Activated CD4-positive, alpha-beta memory T cell treated with anti-CD3 and anti-CD28 coated beads for 36 hours (primary cell): ENCODE measurements around the gene SFT2D2. TPM values are rescaled to one million over a fixed set of nuclear protein-coding genes. Genes with fewer than 3 reads are reported as not detected.

Source experiments
- CTCF ChIA-PET: fragments of 350-600 bp; sonication (Branson Sonifier 250); formaldehyde crosslinking; loops from one replicate; lab custom pipeline; 2021; ENCODE audit warnings: antibody characterized with exemption, inconsistent platforms; lab: Charles Lee
- POLR2A ChIA-PET: fragments of 350-600 bp; sonication (Branson Sonifier 250); formaldehyde crosslinking; loops from one replicate; lab custom pipeline; 2021; ENCODE audit warnings: antibody characterized with exemption; lab: Charles Lee
- DNase-seq: peaks from one replicate; pipeline ENCODE4 v3.0.0-alpha.2; 2020
- H3K27ac Mint-ChIP-seq: one replicate; pipeline ENCODE4 v1.8.0; 2021; ENCODE audit warnings: mixed read lengths
- H3K27me3 Mint-ChIP-seq: one replicate; pipeline ENCODE4 v1.8.0; 2021; ENCODE audit warnings: mixed read lengths
- H3K36me3 Mint-ChIP-seq: one replicate; pipeline ENCODE4 v1.8.0; 2021; ENCODE audit warnings: mixed read lengths
- H3K4me1 Mint-ChIP-seq: one replicate; pipeline ENCODE4 v1.8.0; 2021; ENCODE audit warnings: low read depth, mixed read lengths
- H3K4me3 Mint-ChIP-seq: one replicate; pipeline ENCODE4 v1.8.0; 2021; ENCODE audit warnings: mild to moderate bottlenecking, mixed read lengths
- H3K9me3 Mint-ChIP-seq: one replicate; pipeline ENCODE4 v1.8.0; 2021; ENCODE audit warnings: mixed read lengths
- intact Hi-C: fragments of 100-400 bp; cut with micrococcal nuclease; formaldehyde crosslinking; loops from one replicate; pipeline ENCODE4 v1.15.1; 2023
- total RNA-seq, 2 experiments: library from RNA; stranded (reverse); gene quantifications; one replicate each; pipeline ENCODE4 v1.2.3, GENCODE V29; 2021

SFT2D2 gene
- total RNA-seq, 2 experiments from 2014 or later = 52.3 to 52.9 TPM

DNA sequence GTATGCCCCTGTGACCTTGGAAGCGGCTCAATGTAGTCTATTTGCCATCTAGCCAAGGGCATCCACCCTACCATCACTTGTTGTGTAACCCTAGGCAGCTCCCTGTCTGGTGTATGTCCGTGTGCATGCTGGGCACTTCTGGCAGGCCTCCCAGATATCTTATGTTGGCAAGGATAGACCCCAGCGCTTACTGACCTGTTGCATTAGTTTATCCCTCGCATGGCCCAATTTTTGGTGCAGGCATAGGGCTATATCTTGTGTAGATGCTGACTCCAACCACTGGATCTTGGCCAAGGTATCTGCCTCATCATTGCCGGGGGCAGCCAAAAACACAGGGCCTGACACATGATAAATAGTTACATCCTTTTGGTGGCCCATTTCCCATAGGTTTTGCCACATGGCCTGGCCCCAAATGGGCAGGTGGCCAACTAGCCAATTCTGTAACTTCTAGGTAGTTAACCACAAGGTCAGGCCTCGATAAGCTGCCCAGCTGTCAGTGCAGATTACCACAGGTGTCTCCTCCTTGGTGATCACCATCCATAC is 40.9 kb downstream of the SFT2D2 start:
- no peaks in the 10 kb centered on the region for H3K27me3 Mint-ChIP-seq
- H3K4me1 Mint-ChIP-seq = peaks cover under 1% of the 10 kb centered on the region
- DNase-seq = no peak
- H3K9me3 Mint-ChIP-seq = peaks cover 2% of the 10 kb centered on the region
- ChIA-PET CTCF (interaction anchor here (0.5 kb wide), 1 partner anchor 76 kb away, joined by 3 read pairs; no protein-coding TSS in a partner anchor), POLR2A (no interaction called here)
- H3K36me3 Mint-ChIP-seq = peaks cover 17% of the 10 kb centered on the region
- intact Hi-C loops = no loop called here
- no peak overlapping the region for H3K27ac Mint-ChIP-seq
- H3K4me3 Mint-ChIP-seq = no peak overlapping the region

DNA sequence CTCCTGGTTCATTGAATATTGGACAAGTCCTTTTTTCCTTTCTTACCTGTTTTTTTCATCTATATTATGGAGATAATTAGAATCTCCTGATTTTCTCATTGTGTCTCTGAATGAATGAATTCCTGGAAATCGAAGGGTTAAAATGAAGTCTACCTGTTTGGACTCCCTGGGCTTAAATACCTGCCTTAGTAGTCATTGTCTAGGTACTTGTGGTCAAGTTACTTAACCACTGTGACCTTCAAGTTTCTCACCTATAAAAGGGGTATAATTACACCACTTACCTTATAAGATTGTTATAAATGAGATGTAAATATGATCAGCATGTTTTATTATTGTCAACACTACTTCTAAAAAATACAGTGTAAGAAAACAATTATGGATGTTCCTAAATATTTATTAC is 45.8 kb downstream of the SFT2D2 start:
- Mint-ChIP-seq H3K9me3 (peaks cover 3% of the 10 kb centered on the region), H3K27ac (no peak overlapping the region), H3K36me3 (peaks cover 5% of the 10 kb centered on the region), H3K4me3 (no peak overlapping the region), H3K27me3 (no peaks in the 10 kb centered on the region), H3K4me1 (peaks cover 2% of the 10 kb centered on the region)
- no peak for DNase-seq
- intact Hi-C loops = no loop called here
- POLR2A ChIA-PET = no interaction called here
- CTCF ChIA-PET = no interaction called here

DNA sequence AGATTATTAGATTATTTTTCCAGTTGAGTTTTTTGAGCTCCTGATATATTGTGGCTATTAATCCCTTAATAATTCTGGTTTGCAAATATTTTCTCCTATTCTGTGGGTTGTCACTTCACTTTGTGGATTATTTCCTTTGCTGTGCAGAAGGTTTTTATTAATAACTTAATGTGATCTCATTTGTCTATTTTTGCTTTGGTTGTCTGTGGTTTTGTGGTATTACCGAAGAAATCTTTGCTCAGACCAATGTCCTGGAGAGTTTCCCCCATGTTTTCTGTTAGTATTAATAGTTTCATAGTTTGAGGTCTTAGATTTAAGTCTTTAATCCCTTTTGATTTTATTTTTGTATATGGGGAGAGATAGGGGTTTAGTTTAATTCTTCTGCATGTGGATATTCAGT is 47.8 kb downstream of the SFT2D2 start:
- no peak overlapping the region for H3K4me3 Mint-ChIP-seq
- DNase-seq = no peak
- CTCF ChIA-PET = no interaction called here
- H3K9me3 Mint-ChIP-seq = peaks cover 3% of the 10 kb centered on the region
- POLR2A ChIA-PET = no interaction called here
- no peak overlapping the region for H3K27ac Mint-ChIP-seq
- intact Hi-C loops = no loop called here
- H3K27me3 Mint-ChIP-seq = no peaks in the 10 kb centered on the region
- H3K4me1 Mint-ChIP-seq = peaks cover 2% of the 10 kb centered on the region
- H3K36me3 Mint-ChIP-seq = peaks cover 11% of the 10 kb centered on the region

DNA sequence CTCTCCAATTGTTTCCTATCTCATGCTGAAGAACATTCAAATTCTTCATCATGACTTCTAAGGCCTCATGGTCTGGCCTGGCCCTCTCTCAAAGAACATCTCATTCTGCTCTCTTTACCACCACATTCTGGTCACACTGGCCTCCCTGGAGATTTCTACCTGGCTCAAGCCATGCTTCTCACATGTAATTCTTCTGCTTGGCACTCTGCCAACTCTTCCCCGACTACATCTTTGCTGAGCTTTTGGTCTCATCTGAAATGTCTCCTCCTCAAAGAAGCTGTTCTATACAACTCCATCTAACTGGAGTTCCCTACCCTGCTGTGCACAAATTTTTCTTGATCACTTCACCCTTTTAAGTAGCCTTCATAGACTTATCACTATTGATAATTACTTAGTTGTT is 53.4 kb downstream of the SFT2D2 start:
- Mint-ChIP-seq H3K36me3 (peaks cover 8% of the 10 kb centered on the region), H3K4me3 (no peak overlapping the region), H3K4me1 (no peaks in the 10 kb centered on the region), H3K9me3 (peaks cover 3% of the 10 kb centered on the region), H3K27ac (no peak overlapping the region), H3K27me3 (no peaks in the 10 kb centered on the region)
- CTCF ChIA-PET = no interaction called here
- intact Hi-C loops = no loop called here
- POLR2A ChIA-PET = no interaction called here
- no peak for DNase-seq

DNA sequence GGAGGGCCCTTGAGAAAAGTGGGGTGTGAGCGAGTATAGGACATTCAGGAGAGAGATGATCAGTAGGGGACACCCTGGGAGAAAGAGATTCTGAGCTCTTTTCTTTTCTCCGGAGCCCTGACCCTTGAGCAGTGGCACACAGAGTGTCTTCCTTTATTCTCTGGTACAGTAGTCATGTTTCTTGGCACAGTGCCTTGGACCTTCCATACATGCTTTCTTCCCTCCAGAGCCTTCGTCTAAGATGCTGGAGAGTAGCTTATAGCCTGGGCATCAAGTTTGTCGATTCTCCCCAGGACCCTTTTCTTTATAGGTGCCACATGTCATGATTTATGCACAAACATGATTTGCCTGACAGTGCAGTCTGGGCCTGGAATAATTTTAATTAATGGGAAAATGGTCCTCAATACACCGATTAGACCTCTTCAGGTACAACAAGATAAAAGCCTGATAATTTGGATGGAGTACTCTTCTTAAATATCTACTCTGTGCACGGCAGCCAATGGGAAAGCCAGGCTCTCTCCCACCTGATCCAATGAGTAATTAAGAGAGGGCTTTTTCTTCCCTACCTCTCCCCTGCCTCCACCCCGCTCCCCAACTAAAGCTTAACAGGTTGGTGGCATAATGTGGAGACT is 54.6 kb downstream of the SFT2D2 start, which contains the start of gene TBX19:
TSS of gene TBX19 (plus strand) at position 582 of the 632 bp plus-strand sequence. CDS start 214 bp downstream, outside the sequence.
- POLR2A ChIA-PET = interaction anchor here (0.6 kb wide), 1 partner anchor 15 kb away, joined by 3 read pairs; no protein-coding TSS in a partner anchor
- peaks cover 2% of the 10 kb centered on the region for H3K4me1 Mint-ChIP-seq
- H3K4me3 Mint-ChIP-seq = no peak within 1 kb of the TSS
- no peak for DNase-seq
- peaks cover 3% of the 10 kb centered on the region for H3K9me3 Mint-ChIP-seq
- peaks cover 8% of the 10 kb centered on the region for H3K36me3 Mint-ChIP-seq
- CTCF ChIA-PET = no interaction called here
- no peak within 1 kb of the TSS for H3K27ac Mint-ChIP-seq
- intact Hi-C loops = no loop called here
- H3K27me3 Mint-ChIP-seq = no peaks in the 10 kb centered on the region

DNA sequence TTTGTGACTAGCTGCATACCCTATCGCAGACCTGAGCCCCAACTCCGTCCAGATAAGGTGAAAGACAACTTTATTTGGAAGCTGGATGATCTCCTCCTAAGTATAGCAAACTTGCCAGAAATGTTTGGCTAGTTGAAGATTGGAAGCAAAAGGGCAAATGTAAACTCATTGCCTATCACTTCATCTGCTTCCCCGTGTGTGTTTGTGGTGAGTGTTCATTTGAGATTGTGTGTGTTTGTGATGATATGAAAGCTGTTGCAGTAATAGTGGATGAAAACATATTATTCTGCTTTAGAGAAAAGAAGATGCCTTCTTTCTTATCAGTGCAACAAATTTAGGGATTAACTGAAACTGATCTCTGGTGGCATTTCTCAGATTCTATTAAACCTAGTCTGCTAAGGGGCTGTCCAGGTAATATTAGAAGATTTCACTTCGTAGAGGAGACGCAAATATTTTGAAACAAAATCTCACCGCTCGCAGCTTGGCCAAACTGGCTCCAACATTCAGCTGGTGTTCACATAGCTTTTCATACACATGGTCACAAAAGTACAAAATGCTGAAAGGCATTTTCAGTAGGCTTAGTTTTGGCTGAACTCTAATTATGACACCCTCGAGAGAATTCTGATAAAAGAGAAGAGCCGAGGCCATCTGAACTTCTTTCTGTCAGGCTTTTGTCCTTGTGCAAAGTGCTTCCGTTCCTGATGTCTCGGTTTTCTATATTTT is 56.0 kb downstream of the SFT2D2 start:
- intact Hi-C loops = no loop called here
- CTCF ChIA-PET = interaction anchor here (1.1 kb wide), 1 partner anchor 46 kb away, joined by 3 read pairs; no protein-coding TSS in a partner anchor
- H3K36me3 Mint-ChIP-seq = peaks cover 6% of the 10 kb centered on the region
- no peaks in the 10 kb centered on the region for H3K9me3 Mint-ChIP-seq
- no peak overlapping the region for H3K27ac Mint-ChIP-seq
- H3K27me3 Mint-ChIP-seq = no peaks in the 10 kb centered on the region
- no peak for DNase-seq
- POLR2A ChIA-PET = no interaction called here
- peaks cover 9% of the 10 kb centered on the region for H3K4me1 Mint-ChIP-seq
- H3K4me3 Mint-ChIP-seq = no peak overlapping the region

DNA sequence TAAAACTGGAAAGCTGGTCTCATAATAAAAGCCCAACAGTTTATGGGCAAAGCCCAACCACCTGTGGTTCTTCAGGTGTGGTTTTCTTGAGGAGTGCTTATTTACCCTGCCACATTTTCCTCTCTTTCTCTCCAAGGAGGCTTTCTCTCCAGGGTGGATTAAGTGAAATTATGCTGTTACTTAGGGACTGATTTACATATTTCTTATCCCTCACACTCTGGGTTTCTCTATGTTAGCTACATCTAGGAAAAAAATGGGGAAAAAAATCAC is 59.7 kb downstream of the SFT2D2 start:
- intact Hi-C loops = loop anchor here (5.0 kb wide), 1 partner anchor 48 kb away; no protein-coding TSS in a partner anchor
- no peaks in the 10 kb centered on the region for H3K27me3 Mint-ChIP-seq
- CTCF ChIA-PET = no interaction called here
- DNase-seq = no peak
- H3K36me3 Mint-ChIP-seq = no peaks in the 10 kb centered on the region
- H3K4me1 Mint-ChIP-seq = peaks cover 16% of the 10 kb centered on the region
- POLR2A ChIA-PET = interaction anchor here (1.1 kb wide), 1 partner anchor 57 kb away, joined by 4 read pairs; no protein-coding TSS in a partner anchor
- no peak overlapping the region for H3K4me3 Mint-ChIP-seq
- no peak overlapping the region for H3K27ac Mint-ChIP-seq
- no peaks in the 10 kb centered on the region for H3K9me3 Mint-ChIP-seq

DNA sequence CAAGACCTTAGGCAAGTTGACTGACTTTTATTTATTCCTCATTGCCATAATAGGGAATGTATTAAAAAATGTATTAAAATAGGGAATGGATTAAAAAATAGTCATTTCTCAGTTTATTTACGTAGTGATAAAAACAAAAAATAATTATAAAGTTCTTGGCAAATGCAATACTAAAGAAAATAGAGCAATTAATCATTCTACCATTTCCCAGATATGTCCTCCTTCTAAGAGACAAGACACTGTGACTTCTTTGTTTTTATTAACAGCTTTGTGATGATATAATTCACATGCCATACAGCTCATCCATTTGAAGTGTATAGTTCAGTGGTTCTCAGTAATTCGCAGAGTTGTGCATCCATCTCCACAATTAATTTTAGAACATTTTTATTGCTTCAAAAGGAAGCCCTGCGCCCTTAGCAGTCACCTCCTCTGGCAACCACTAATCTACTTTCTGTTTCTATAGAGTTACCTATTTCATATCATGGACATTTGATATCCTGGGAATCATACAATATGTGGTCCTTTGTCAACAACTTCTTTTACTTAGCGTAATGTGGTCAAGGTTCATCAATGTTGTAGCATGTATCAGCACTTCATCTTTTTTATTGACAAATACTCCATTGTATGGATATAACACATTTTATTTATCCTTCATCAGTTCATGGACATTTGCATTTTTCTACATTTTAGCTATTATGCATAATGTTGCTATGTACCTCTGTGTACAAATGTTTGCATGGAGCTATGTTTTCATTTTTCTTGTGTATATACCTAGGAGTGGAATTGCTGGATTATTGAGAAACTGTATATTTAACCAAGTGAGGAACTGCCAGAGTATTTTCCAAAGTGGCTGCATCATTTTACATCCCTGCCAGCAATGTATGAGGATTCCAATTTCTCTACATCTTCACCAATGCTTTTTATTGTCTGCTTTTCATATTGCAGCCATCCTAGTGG is 60.4 kb downstream of the SFT2D2 start:
- intact Hi-C loops = loop anchor here (5.0 kb wide), 1 partner anchor 49 kb away; no protein-coding TSS in a partner anchor
- Mint-ChIP-seq H3K27ac (no peak overlapping the region), H3K4me1 (peaks cover 16% of the 10 kb centered on the region), H3K9me3 (no peaks in the 10 kb centered on the region), H3K27me3 (no peaks in the 10 kb centered on the region), H3K4me3 (no peak overlapping the region), H3K36me3 (no peaks in the 10 kb centered on the region)
- no peak for DNase-seq
- POLR2A ChIA-PET = interaction anchor here (1.1 kb wide), 1 partner anchor 58 kb away, joined by 4 read pairs; no protein-coding TSS in a partner anchor
- CTCF ChIA-PET = interaction anchor here (0.6 to 0.7 kb wide), 2 partner anchors 25 to 1066 kb away, joined by 3 read pairs; no protein-coding TSS in a partner anchor

DNA sequence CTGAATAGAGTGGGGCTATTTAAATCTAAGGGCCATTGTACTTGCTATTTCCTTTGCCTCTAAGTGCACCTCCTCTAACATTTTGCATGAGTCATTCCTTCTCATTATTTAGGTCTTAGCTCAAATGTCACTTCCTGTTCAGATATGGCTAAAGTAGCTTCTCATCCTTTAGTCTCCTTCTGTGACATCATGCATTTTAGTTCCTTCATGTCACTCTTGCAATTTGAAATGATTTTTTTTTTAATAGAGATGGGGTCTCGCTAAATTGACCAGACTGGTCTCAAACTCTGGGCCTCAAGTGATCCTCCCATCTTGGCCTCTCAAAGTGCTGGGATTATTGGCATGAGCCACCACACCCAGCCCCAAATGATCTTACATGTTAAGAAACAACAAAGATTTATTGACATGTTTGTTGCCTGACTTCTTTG is 61.4 kb downstream of the SFT2D2 start:
- Mint-ChIP-seq H3K36me3 (no peaks in the 10 kb centered on the region), H3K9me3 (no peaks in the 10 kb centered on the region), H3K27me3 (no peaks in the 10 kb centered on the region), H3K4me3 (no peak overlapping the region), H3K4me1 (peaks cover 16% of the 10 kb centered on the region), H3K27ac (no peak overlapping the region)
- CTCF ChIA-PET = interaction anchor here (0.6 to 0.7 kb wide), 2 partner anchors 24 to 1067 kb away, joined by 3 read pairs; no protein-coding TSS in a partner anchor
- no peak for DNase-seq
- intact Hi-C loops = loop anchor here (5.0 kb wide), 1 partner anchor 50 kb away; no protein-coding TSS in a partner anchor
- POLR2A ChIA-PET = no interaction called here

DNA sequence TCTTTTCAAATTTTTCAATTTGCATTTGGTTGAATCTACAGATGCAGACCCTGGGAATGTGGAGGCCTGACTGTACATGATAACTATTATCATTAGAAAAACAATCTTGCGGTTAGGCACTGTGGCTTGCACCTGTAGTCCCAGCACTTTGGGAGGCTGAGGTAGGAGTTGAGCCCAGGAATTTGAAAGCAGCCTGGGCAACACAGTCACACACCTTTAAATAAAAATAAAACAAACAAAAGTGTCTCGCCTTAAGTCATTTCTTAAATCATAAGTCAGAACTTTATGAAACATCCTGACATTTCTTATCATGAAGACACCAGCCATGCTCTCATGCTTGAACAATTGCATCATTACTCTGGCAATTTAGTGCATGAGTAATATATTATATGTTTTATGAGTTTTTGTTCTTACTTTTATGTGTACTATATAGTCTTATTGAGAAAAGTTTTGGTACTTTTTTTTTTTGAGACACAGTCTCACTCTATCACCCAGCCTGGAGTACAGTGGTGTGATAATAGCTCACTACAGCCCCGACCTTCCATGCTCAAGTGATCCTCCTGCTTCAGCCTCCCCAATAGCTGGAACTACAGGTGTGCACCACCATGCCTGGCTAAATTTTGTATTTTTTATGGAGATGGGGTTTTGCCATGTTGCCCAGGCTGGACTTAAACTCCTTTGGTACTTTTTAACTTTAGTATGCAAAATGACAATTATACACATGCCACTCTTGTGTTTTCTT is 62.7 kb downstream of the SFT2D2 start:
- CTCF ChIA-PET = no interaction called here
- H3K4me3 Mint-ChIP-seq = no peak overlapping the region
- H3K9me3 Mint-ChIP-seq = no peaks in the 10 kb centered on the region
- H3K4me1 Mint-ChIP-seq = peaks cover 16% of the 10 kb centered on the region
- H3K27me3 Mint-ChIP-seq = no peaks in the 10 kb centered on the region
- intact Hi-C loops = loop anchor here (5.0 kb wide), 1 partner anchor 51 kb away; no protein-coding TSS in a partner anchor
- H3K36me3 Mint-ChIP-seq = peaks cover 6% of the 10 kb centered on the region
- H3K27ac Mint-ChIP-seq = no peak overlapping the region
- POLR2A ChIA-PET = no interaction called here
- DNase-seq = no peak

DNA sequence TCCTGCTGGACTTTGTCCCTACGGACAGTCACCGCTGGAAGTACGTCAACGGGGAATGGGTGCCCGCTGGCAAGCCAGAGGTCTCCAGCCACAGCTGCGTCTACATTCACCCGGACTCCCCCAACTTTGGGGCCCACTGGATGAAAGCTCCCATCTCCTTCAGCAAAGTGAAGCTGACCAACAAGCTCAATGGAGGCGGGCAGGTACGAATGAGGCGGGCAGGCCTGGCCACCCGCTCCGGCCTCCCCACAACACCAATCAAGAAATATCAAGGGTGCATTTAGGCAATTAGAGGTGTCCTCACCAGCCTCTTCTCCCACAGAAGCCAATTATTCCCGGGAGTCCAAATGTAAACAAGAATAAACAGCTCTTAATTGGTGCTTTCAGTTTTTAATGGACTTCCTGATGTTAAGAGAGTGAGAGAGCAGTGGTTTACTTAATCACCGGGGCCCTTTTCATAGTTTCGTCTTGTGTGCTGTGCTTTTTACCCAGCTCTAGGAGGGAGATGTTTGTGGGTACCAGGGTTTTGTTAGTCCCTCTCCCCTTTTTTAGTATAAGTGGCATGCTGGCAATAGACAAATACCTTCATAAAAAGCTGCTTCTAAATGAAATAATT is 65.5 kb downstream of the SFT2D2 start:
- H3K36me3 Mint-ChIP-seq = peaks cover 7% of the 10 kb centered on the region
- CTCF ChIA-PET = no interaction called here
- no peaks in the 10 kb centered on the region for H3K27me3 Mint-ChIP-seq
- H3K4me1 Mint-ChIP-seq = peaks cover 12% of the 10 kb centered on the region
- POLR2A ChIA-PET = no interaction called here
- intact Hi-C loops = no loop called here
- H3K27ac Mint-ChIP-seq = no peak overlapping the region
- no peak overlapping the region for H3K4me3 Mint-ChIP-seq
- DNase-seq = no peak
- H3K9me3 Mint-ChIP-seq = no peaks in the 10 kb centered on the region
